GM23338 (cell line): ENCODE results near the gene PROCR. TPM values are rescaled to one million over a fixed set of nuclear protein-coding genes. Genes with fewer than 3 reads are reported as not detected.

Experiments
- ATAC-seq: fragments of 200-7000 bp; cut with Tn5 transposase; 3 replicates; pipeline ENCODE4 v1.9.1; 2020
- DNase-seq: peaks from one replicate; pipeline ENCODE4 v3.0.0-alpha.2; 2015; ENCODE audit warnings: low spot score
- H2AFZ ChIP-seq: fragments of 200-600 bp; sonication (generic); 2 replicates; pipeline ENCODE4 v1.8.0; 2016; ENCODE audit warnings: antibody characterized with exemption, mild to moderate bottlenecking, moderate library complexity
- H3F3A ChIP-seq: fragments of 200-600 bp; sonication (generic); replicated peaks from 2 replicates; pipeline ENCODE4 v1.8.0; 2017; ENCODE audit warnings: antibody characterized with exemption, mixed run types, low read depth
- H3K27ac ChIP-seq: fragments of 200-600 bp; sonication (generic); 2 replicates; pipeline ENCODE4 v1.6.1; 2016; ENCODE audit warnings: low read depth
- H3K27me3 ChIP-seq: fragments of 200-600 bp; sonication (generic); 2 replicates; pipeline ENCODE4 v1.8.0; 2016; ENCODE audit warnings: mild to moderate bottlenecking, mixed run types, moderate library complexity; ENCODE audit not compliant: insufficient read depth
- H3K36me3 ChIP-seq: fragments of 200-600 bp; sonication (generic); 2 replicates; pipeline ENCODE4 v1.8.0; 2016; ENCODE audit warnings: mild to moderate bottlenecking; ENCODE audit not compliant: insufficient read depth
- H3K4me1 ChIP-seq: fragments of 200-600 bp; sonication (generic); 2 replicates; pipeline ENCODE4 v1.8.0; 2016; ENCODE audit warnings: mild to moderate bottlenecking, moderate library complexity; ENCODE audit not compliant: insufficient read depth
- H3K4me2 ChIP-seq: fragments of 200-600 bp; sonication (generic); 2 replicates; pipeline ENCODE4 v1.7.1; 2017; ENCODE audit warnings: mixed run types
- H3K4me3 ChIP-seq: fragments of 200-600 bp; sonication (generic); 2 replicates; pipeline ENCODE4 v1.6.1; 2016; ENCODE audit warnings: mixed run types
- H3K79me2 ChIP-seq: fragments of 200-600 bp; sonication (generic); replicated peaks from 2 replicates; pipeline ENCODE4 v1.8.0; 2017; ENCODE audit warnings: mild to moderate bottlenecking; ENCODE audit not compliant: insufficient read depth
- H3K9me2 ChIP-seq: fragments of 200-600 bp; sonication (generic); 2 replicates; pipeline ENCODE4 v1.8.0; 2017; ENCODE audit not compliant: insufficient read depth
- H4K20me1 ChIP-seq: fragments of 200-600 bp; sonication (generic); replicated peaks from 2 replicates; pipeline ENCODE4 v1.8.0; 2017; ENCODE audit warnings: mild to moderate bottlenecking; ENCODE audit not compliant: insufficient read depth
- H3K27ac Mint-ChIP-seq: 2 replicates; pipeline ENCODE4 v1.8.0; 2020; ENCODE audit warnings: inconsistent platforms, mild to moderate bottlenecking, moderate library complexity, mixed read lengths
- H3K27me3 Mint-ChIP-seq: 3 replicates; pipeline ENCODE4 v1.8.0; 2022; ENCODE audit warnings: low read depth, mild to moderate bottlenecking, moderate library complexity, mixed read lengths, inconsistent platforms; ENCODE audit not compliant: insufficient read depth, poor library complexity
- H3K36me3 Mint-ChIP-seq: 3 replicates; pipeline ENCODE4 v1.8.0; 2021; ENCODE audit warnings: low read depth, mild to moderate bottlenecking, inconsistent platforms, moderate library complexity, mixed read lengths
- H3K4me1 Mint-ChIP-seq: 3 replicates; pipeline ENCODE4 v1.8.0; 2020; ENCODE audit warnings: mild to moderate bottlenecking, inconsistent platforms, mixed read lengths
- H3K4me3 Mint-ChIP-seq: 3 replicates; pipeline ENCODE4 v1.8.0; 2021; ENCODE audit warnings: moderate library complexity, mild to moderate bottlenecking, inconsistent platforms, mixed read lengths
- H3K9me3 Mint-ChIP-seq: 3 replicates; pipeline ENCODE4 v1.8.0; 2020; ENCODE audit warnings: moderate library complexity, mild to moderate bottlenecking, inconsistent platforms, mixed read lengths
- CREB1 ChIP-seq: fragments of 250-450 bp; sonication (Bioruptor Pico); IDR thresholded peaks from 2 replicates; pipeline ENCODE4 v1.5.0; 2020; ENCODE audit warnings: low read depth, mild to moderate bottlenecking, moderate library complexity
- EZH2 ChIP-seq: fragments of 200-600 bp; sonication (generic); IDR thresholded peaks from one replicate; pipeline ENCODE4 v1.8.0; 2017; ENCODE audit warnings: antibody characterized with exemption, mild to moderate bottlenecking, low read depth; ENCODE audit not compliant: unreplicated experiment
- EZH2phosphoT487 ChIP-seq: fragments of 200-600 bp; sonication (generic); IDR thresholded peaks from one replicate; pipeline ENCODE4 v1.8.1; 2018; ENCODE audit warnings: antibody characterized with exemption; ENCODE audit not compliant: unreplicated experiment
- JUNB ChIP-seq: IDR thresholded peaks from one replicate; pipeline ENCODE4 v1.6.1; 2016; ENCODE audit warnings: antibody characterized with exemption; ENCODE audit not compliant: unreplicated experiment
- NANOG ChIP-seq: IDR thresholded peaks from 2 replicates; pipeline ENCODE4 v1.6.1; 2016; ENCODE audit warnings: antibody characterized with exemption, borderline replicate concordance
- POLR2AphosphoS5 ChIP-seq: IDR thresholded peaks from 2 replicates; pipeline ENCODE4 v1.6.1; 2016; ENCODE audit warnings: antibody characterized with exemption, low read depth
- STAT1 ChIP-seq: IDR thresholded peaks from one replicate; pipeline ENCODE4 v1.6.1; 2016; ENCODE audit warnings: antibody characterized with exemption; ENCODE audit not compliant: unreplicated experiment
- ZNF114 ChIP-seq: fragments of 250-450 bp; sonication (Bioruptor Pico); IDR thresholded peaks from 2 replicates; pipeline ENCODE4 v1.5.0; 2020; ENCODE audit warnings: mild to moderate bottlenecking, moderate library complexity
- ZNF331 ChIP-seq: fragments of 250-450 bp; sonication (Bioruptor Pico); IDR thresholded peaks from 2 replicates; pipeline ENCODE4 v1.5.0; 2020; ENCODE audit warnings: low read depth, mild to moderate bottlenecking, moderate library complexity
- ZNF462 ChIP-seq: fragments of 250-450 bp; sonication (Bioruptor Pico); IDR thresholded peaks from 2 replicates; pipeline ENCODE4 v1.5.0; 2020; ENCODE audit warnings: mild to moderate bottlenecking, moderate library complexity
- polyA plus RNA-seq: library from polyadenylated mRNA; unstranded; fragments of >200 nt; fragmentation: Nextera tagmentation; extraction: Ambion mirVana; gene quantifications from 2 replicates; pipeline ENCODE4 v1.2.1, GENCODE V29; 2016
- total RNA-seq: library from RNA; depleted of rRNA; stranded (reverse); fragments of >200 nt; shearing (Covaris generic); gene quantifications from 2 replicates; pipeline ENCODE4 v1.2.3, GENCODE V29; 2014
- TF ChIP-seq, protein P1 (sequence below): IDR thresholded peaks from 2 replicates; pipeline ENCODE4 v1.6.1; 2016; ENCODE audit warnings: antibody characterized with exemption
- TF ChIP-seq, protein P2 (sequence below): IDR thresholded peaks from one replicate; pipeline ENCODE4 v1.6.1; 2018; ENCODE audit warnings: antibody characterized with exemption; ENCODE audit not compliant: unreplicated experiment
- TF ChIP-seq, protein P3 (sequence below), 2 experiments: fragments of 200-600 bp in 1 of 2; sonication (generic) in 1 of 2; conservative IDR thresholded peaks; 2 replicates each; pipeline versions ENCODE4 v1.5.1 to v1.6.1; 2016 to 2017; ENCODE audit warnings: antibody characterized with exemption in 2 of 2, low read depth in 2 of 2, mild to moderate bottlenecking in 2 of 2, moderate library complexity in 1 of 2

Gene PROCR
- total and polyA plus RNA-seq, 2 experiments from 2014 or later: 32.9 to 36.1 TPM

DNA sequence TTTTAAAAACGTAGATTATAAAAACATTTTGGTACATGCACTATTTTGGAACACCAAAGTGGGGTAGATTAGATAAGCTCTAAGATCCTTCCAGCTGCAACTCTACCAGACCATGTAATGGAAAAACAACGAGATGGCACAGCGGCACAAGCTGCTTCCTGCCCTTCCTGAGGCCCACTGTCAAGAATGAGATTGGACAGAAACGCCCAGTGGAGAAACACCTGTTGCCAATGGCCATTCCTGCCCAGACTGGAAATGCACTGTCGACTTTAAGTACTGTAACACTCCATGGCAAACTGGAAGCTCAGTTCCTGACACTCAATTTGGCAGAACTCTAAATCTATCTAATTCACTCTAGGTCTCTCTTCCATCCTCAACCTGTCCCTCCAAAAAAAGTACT lies 46.1 kb upstream of the PROCR start:
- Histone ChIP-seq H3F3A (no peaks in the 10 kb centered on the region), H3K36me3 (peaks cover 15% of the 10 kb centered on the region), H2AFZ (no peak overlapping the region), H3K9me2 (no peaks in the 10 kb centered on the region), H4K20me1 (peaks cover 3% of the 10 kb centered on the region; the same call in 1 of the 2 replicates), H3K27ac (no peak overlapping the region), H3K4me3 (no peak overlapping the region), H3K4me2 (no peak overlapping the region), H3K79me2 (no peaks in the 10 kb centered on the region), H3K27me3 (no peaks in the 10 kb centered on the region), H3K4me1 (no peaks in the 10 kb centered on the region)
- Mint-ChIP-seq H3K27ac (no peak overlapping the region), H3K36me3 (peaks cover 18% of the 10 kb centered on the region), H3K4me1 (no peaks in the 10 kb centered on the region), H3K4me3 (no peak overlapping the region), H3K27me3 (no peaks in the 10 kb centered on the region), H3K9me3 (no peaks in the 10 kb centered on the region)
- ATAC-seq: no peak
- DNase-seq: no peak
- no peak for TF ChIP-seq CREB1
- no peak for TF ChIP-seq EZH2phosphoT487
- TF ChIP-seq, protein P1, sequence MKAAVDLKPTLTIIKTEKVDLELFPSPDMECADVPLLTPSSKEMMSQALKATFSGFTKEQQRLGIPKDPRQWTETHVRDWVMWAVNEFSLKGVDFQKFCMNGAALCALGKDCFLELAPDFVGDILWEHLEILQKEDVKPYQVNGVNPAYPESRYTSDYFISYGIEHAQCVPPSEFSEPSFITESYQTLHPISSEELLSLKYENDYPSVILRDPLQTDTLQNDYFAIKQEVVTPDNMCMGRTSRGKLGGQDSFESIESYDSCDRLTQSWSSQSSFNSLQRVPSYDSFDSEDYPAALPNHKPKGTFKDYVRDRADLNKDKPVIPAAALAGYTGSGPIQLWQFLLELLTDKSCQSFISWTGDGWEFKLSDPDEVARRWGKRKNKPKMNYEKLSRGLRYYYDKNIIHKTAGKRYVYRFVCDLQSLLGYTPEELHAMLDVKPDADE: no peak
- no peak for TF ChIP-seq STAT1
- no peak for TF ChIP-seq POLR2AphosphoS5
- TF ChIP-seq ZNF331 (CRISPR knock-in tag): no peak
- no peak for TF ChIP-seq JUNB
- no peak for TF ChIP-seq EZH2
- TF ChIP-seq, protein P2, sequence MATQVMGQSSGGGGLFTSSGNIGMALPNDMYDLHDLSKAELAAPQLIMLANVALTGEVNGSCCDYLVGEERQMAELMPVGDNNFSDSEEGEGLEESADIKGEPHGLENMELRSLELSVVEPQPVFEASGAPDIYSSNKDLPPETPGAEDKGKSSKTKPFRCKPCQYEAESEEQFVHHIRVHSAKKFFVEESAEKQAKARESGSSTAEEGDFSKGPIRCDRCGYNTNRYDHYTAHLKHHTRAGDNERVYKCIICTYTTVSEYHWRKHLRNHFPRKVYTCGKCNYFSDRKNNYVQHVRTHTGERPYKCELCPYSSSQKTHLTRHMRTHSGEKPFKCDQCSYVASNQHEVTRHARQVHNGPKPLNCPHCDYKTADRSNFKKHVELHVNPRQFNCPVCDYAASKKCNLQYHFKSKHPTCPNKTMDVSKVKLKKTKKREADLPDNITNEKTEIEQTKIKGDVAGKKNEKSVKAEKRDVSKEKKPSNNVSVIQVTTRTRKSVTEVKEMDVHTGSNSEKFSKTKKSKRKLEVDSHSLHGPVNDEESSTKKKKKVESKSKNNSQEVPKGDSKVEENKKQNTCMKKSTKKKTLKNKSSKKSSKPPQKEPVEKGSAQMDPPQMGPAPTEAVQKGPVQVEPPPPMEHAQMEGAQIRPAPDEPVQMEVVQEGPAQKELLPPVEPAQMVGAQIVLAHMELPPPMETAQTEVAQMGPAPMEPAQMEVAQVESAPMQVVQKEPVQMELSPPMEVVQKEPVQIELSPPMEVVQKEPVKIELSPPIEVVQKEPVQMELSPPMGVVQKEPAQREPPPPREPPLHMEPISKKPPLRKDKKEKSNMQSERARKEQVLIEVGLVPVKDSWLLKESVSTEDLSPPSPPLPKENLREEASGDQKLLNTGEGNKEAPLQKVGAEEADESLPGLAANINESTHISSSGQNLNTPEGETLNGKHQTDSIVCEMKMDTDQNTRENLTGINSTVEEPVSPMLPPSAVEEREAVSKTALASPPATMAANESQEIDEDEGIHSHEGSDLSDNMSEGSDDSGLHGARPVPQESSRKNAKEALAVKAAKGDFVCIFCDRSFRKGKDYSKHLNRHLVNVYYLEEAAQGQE: no peak
- no peak for TF ChIP-seq ZNF462 (CRISPR knock-in tag)
- TF ChIP-seq ZNF114 (CRISPR knock-in tag): no peak
- TF ChIP-seq, protein P3, sequence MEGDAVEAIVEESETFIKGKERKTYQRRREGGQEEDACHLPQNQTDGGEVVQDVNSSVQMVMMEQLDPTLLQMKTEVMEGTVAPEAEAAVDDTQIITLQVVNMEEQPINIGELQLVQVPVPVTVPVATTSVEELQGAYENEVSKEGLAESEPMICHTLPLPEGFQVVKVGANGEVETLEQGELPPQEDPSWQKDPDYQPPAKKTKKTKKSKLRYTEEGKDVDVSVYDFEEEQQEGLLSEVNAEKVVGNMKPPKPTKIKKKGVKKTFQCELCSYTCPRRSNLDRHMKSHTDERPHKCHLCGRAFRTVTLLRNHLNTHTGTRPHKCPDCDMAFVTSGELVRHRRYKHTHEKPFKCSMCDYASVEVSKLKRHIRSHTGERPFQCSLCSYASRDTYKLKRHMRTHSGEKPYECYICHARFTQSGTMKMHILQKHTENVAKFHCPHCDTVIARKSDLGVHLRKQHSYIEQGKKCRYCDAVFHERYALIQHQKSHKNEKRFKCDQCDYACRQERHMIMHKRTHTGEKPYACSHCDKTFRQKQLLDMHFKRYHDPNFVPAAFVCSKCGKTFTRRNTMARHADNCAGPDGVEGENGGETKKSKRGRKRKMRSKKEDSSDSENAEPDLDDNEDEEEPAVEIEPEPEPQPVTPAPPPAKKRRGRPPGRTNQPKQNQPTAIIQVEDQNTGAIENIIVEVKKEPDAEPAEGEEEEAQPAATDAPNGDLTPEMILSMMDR (conservative IDR thresholded peaks at IDR 0.05; ENCODE audit: low read depth in 2 of 2): no peak
- no peak for TF ChIP-seq NANOG
